NCI-H2196 (cell line): ENCODE results near the gene SH3BP1.
A peak's percentile ranks its signal among the peaks of the same experiment; 100 is the strongest.
"Not testable (repeated sequence)": the region's sequence is repeated elsewhere in the genome, so short reads cannot be mapped to it uniquely, and the experiment has no call there.

Source experiments
- DNase-seq: peaks from one replicate; lab custom pipeline; 2025; ENCODE audit not compliant: unreplicated experiment; lab: John Stamatoyannopoulos, UW

Gene SH3BP1

DNA sequence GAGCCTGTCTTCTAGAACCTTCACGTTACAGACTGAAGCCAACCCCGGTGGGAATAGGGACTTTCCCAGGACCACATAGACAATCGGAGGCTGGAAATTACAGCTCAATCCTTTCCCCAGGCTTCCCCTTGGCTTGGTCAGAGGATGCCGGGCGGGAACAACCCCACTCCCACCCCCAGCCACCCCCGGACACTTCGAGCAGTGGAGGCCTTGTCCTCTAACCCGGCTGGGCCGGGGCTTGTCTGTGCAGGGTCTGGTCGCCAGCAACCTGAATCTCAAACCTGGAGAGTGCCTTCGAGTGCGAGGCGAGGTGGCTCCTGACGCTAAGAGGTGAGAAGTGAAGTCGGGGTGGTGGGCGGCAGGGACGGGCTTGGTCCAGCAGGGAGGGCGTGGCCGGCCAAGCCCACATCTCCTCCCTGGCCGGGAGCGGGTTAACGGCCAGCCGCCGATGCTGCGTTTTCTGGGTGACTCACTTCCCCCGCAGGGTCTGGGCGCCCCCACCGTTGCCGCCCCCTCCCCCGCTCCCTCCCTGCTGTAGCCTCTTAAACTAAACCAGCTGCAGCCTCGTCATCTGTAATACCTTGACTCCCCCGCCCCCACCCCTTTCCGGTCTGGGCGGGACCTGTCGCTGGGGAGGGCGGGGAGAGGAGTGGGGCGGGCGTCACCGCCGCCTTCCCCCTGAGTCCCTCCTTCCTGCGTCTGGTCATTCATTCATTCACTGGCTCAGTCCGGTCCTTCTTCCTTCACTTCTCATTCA, 37.4 kb downstream of the SH3BP1 start:
- peak; percentile 65 for DNase-seq

DNA sequence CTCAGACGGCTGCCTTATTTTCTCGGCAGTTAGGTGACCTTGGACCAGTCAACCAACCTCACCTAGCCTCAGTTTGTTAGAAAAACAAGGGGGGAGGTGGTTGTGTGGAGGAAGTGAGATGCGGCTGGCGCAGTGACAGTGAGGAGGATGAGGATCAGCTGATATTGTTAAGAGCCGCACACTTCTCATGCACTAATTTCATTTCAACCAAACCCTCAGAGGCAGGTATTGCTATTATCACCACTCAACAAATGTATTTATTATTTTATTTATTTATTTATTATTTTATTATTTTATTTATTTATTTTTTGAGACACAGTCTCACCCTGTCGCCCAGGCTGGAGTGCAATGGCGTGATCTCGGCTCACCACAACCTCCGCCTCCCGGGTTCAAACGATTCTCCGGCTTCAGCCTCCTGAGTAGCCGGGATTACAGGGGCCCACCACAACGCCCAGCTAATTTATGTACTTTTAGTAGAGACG, 38.1 kb downstream of the SH3BP1 start:
- DNase-seq = no peak

DNA sequence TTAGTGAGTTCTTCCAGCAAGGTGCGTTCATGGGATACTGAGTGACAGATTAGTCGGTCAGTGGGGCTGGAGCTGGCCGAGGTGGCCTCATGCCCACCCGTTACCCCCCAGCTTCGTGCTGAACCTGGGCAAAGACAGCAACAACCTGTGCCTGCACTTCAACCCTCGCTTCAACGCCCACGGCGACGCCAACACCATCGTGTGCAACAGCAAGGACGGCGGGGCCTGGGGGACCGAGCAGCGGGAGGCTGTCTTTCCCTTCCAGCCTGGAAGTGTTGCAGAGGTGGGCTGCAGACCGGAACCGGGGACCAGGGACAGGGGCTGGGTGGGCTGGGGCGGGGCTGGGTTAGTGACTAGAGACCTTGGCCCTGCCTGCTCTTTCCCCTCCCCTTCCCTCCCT, 38.9 kb downstream of the SH3BP1 start:
- DNase-seq = no peak

DNA sequence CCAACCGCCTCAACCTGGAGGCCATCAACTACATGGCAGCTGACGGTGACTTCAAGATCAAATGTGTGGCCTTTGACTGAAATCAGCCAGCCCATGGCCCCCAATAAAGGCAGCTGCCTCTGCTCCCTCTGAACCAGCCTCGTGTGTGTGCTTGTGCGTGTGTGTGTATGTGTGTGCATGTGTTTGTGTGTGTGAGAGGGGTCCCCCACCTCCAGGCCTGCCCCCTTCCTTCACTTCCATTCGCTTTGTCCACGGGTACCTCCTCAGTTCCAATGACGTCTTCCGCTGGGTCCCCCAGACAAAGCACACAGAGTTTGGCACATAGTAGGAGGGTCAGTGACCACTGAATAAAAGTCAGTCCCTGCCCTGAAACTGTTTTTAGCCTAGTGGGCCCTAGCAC, 40.2 kb downstream of the SH3BP1 start:
- DNase-seq = no peak

DNA sequence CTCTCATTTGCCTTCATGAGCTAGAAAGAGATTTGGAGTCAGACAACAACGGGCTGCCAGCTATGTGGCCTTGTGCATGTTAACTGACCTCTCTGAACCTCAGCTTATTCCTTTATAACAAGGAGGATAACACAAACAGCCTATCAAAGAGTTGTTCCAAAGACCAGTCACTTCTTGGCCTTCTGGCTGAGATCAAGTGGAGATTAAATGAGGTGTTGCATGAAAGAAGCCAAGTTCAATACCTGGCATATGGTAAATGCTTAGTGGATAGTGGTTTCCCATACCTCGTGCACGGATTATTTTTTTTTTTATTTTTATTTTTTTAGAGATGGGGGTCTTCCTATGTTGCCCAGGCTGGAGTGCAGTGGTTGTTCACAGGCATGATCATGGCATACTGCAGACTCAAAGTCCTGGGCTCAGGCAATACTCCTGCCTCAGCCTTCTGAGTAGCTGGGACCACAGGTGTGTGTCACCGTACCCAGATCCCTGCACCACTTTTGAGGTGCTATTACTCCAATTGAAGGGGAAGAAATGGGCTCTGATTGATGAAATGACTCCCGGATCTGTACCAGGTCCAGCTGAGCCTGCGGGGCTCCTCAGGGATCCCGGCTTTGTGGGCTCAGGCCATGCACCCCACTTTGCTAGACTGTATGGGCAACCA, 40.9 kb downstream of the SH3BP1 start:
- DNase-seq = no peak

DNA sequence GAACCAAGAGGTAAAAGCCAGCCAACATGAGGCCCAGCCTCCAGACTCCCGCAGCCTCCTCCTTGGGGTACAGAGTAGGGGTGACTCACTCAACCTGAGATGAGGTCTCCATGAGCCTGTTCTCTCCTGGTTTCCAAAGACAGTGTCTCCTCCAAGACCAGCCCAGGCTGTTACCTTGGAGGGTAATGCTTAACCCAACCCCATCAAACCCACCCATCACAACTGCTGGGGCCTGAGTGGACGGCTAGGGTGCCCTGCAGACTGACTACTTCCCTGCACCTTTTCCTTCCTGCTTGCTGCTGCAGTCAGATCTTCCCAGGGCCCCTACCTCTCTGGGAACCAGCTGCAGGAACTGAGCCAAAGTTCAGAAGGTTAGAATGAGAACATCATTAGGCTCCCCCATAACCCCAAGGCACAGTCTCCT, 41.5 kb downstream of the SH3BP1 start:
- no peak for DNase-seq

DNA sequence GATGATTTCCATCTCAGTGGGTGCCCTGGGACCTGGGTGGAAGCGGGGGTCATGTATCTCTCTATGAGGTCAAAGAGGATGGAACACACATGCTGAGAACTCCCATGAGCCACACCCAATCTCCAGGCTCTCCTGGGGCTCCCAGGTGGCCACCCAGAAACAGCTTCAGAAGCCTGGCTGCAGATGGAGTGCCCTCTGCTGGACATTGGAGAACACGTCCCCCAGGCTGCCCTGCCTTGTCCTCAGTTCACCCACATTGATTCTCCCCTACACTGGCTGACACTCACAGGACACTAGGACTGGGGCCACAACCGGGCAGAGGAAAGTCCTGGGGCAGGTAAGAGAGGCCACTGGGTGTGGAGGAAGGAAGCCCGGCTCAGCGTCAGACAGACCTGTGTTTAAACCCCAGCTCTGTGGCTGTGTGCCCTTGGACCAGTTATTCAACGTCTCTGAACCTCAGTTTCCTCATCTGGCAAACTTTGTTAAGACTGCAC, 42.1 kb downstream of the SH3BP1 start:
- peak; percentile 41 for DNase-seq

DNA sequence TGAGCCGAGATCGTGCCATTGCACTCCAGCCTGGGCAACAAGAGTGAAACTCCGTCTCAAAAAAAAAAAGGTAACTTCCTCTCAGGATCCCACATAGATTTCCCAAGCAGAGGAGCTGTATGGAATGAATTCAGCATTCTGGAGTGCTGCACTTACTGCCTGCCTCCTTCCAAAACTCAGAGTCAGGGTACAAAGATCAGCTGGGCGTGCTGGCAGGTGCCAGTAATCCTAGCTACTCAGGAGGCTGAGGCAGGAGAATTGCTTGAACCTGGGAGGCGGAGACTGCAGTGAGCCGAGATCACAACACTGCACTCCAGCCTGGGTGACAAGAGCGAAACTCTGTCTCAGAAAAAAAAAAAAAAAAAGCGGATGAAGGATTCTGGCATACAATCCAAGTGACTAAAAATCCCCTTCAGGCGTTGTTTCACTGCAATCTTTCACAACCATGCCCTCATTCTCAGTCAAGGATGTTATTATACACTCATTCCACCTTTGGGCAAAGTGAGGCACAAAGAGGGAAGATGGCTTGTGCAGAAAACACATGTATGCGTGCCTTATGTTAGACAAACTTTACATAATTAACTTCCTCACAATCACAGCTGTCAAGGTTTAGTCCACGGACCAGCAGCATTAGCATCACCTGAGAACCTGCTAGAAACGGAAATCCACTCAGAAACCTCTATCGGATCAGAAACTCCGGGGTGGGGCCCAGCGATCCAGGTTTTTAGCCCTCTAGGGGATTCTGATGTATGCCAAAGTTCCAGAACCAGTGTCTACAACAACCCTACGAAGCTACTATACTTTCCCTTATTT, 45.5 kb downstream of the SH3BP1 start:
- DNase-seq = no peak

DNA sequence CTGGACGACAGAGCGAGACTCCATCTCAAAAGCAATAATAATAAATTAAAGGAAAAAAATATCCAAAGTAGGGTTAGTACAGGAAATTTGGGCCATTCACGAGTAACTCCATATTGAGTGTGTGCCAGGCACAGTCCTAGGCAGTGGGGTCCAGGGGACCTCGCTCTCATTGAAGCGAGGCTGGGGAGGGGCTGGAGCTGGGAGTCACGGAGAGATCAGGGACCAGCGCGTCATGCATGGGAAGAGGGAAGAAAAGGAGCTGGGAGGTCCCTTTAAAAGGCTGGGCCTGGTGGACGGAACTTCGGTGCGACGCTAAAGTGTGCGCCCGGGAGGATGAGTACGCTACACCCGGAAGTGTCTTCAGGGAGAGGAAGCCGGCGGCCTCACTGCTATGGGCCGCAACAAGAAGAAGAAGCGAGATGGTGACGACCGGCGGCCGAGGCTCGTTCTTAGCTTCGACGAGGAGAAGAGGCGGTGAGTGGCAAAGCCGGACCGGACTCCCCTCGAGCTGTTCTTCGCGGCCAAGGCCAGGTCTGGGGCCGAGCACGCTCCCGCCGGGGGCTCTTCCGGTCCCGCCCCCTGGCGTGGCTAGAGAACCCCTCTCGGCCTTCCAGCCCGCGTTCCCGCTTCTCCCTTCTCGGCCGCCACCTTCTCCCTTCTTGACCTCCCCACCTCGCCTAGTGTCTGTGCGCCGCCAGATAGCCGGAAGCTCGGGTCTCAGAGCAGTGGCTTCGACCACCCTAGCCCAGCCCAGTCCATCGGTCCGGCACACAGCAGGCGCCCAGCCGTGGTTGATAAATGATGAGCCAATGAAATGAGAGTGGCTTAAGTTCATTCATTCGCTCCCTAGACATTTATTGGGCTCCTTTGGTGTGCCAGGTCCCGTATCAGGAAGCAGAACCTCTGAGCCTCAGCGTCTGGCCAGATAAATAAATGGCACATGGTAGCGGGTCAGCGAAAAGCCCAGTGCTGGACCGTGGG, 46.8 kb downstream of the SH3BP1 start, which contains the start of gene NOL12:
Gene NOL12, plus strand, starts transcription at position 342 of the 981 bp plus-strand sequence. Its CDS starts 50 bp downstream, at position 392.
- DNase-seq = peak; percentile 61

DNA sequence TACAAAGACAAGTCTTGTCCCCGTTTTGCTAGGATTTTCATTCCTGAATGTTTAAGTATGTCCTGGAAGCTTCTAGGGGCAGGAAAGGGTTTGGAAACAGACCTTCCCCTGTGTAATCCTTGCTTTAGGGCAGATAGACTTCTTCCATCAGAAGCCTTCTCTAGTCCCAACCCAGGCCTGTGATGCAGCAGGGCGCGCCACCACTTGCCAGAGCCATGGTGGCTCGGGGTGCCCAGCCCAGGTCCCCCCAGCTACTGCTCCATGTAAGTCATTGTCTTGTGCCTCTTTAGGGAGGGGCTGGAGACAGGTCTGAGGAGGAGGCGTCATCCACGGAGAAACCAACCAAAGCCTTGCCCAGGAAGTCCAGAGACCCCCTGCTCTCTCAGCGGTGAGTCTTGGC, 50.9 kb downstream of the SH3BP1 start:
- no peak for DNase-seq

DNA sequence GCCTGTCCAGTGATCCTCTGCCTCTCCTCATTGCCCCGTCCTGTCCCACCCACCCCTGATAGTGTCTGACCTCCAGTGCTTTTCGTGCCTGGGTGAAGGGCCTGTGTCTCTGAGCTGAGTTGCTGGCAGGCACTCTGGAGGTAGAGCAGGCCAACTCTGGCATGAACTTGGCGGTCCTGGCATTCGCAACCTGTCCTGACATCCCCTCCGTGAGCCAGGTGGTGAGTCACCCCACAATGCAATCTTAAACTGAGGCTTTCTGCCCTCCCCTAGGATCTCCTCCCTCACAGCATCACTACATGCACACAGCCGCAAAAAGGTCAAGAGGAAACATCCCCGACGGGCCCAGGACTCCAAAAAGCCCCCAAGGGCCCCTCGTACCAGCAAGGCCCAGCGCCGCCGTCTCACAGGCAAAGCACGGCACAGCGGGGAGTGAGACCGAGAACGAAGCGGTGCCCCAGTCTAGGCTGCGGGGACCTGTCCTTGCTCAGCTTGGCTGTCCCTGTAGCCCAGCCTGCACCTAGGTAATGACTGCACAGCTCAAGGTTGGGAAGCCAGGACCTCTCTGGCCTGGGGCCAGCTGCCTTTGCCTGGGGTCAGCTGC, 51.5 kb downstream of the SH3BP1 start:
- no peak for DNase-seq

DNA sequence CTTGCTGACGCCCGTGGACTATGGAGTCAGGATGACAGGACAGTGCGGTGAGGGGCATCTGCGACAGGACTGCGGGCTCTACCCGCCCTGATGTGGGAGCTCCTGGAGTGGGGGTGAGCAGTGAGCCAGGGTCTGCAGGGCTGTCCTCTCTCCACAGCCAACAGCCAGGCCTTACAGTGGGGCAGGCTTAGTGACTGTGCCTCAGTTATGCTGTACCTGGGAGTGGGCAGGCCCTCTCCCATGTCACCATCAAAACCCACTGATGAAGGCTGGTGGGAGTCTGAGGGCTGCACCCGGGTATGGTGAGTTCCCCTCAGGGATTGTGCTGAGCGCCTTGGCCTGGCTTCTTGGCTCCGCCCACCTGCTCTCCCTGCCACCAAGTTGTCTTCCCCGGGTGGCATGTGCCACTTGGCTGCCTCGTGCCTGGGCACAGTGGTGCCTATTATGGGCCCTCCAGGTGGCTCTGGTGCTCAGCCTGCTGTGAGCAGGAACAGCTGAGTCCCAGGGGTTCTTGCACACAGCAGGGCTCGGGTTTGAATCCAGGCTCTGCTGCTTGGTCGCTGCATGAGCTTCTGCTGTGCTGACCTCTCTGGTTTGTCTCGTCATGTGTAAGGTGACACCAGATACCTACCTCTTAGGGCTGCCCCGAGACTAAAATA, 53.3 kb downstream of the SH3BP1 start:
- DNase-seq = no peak

DNA sequence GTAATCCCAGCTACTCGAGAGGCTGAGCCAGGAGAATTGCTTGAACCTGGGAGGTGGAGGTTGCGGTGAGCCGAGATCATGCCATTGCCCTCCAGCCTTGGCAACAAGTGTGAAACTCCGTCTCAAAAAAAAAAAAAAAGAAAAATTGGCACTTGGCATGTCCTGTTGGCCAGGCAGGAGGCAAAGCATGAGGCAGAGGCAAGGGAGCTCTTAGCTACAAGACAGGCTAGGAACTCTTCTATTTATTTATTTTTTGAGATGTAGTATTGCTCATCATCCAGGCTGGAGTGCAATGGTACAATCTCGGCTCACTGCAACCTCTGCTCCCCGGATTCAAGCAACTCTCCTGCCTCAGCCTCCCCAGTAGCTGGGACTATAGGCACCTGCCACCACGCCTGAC, 54.7 kb downstream of the SH3BP1 start:
- not testable (repeated sequence) for DNase-seq

DNA sequence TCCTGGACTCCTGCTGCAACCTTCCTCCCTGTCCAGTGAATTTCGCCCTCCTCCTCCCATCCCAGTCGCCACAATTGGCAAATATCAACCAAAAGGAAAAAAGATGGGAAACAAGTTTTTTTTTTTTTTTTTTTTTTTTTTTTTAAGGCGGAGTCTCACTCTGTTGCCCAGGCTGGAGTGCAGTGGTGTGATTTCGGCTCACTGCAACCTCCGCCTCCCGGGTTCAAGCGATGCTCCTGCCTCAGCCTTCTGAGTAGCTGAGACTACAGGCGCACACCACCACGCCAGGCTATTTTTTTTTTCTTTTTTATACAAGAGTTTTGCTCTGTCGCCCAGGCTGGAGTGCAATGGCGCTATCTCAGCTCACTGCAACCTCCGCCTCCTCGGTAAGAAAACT, 56.8 kb downstream of the SH3BP1 start:
- not testable (repeated sequence) for DNase-seq

DNA sequence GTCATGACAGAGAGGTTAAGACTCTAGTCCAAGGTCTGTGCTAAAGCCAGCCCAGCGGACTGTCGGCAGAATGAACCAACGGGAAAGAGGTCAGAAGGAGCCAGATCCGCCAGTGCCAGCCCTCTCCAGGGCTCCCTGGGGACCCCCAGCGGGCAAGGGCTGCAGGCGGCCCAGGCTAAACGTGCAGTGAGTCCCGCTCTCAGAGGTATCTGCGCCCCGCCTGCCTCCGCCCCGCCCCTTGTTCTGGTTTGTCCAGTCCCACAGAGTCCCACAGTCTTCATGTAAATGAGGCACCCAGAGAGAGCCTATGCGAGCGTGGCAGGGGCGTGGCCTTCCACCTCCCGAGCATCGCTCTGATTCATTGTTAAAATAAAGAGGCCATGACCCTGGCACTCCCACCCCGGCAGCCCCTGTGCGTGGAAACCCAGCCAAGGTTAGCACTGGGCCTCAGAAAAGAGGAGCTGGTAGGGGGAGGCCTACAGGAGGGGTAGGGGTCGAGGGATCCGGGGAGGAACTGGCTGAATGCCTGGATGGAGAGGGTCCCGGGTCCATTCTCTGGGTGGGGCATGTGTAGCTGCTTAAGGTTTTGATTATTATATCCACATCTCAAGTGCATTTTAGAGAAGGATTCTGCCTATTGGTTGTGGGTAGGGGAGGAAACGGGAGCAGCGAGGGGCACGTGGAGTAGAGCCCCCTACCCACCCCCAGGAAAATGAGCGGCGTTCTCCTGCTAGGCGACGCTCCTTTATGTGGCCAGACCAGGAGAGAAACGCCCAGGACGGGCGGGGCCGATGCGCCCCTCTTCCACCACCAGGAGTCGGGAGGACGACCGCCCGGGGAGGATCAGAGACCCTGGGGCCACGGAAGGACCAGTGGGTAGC, 57.4 kb downstream of the SH3BP1 start, which contains the start of gene TRIOBP:
Gene TRIOBP, plus strand, starts transcription at position 392 of the 881 bp plus-strand sequence. CDS start 4,318 bp downstream, outside the sequence.
- peak; percentile 86 for DNase-seq

DNA sequence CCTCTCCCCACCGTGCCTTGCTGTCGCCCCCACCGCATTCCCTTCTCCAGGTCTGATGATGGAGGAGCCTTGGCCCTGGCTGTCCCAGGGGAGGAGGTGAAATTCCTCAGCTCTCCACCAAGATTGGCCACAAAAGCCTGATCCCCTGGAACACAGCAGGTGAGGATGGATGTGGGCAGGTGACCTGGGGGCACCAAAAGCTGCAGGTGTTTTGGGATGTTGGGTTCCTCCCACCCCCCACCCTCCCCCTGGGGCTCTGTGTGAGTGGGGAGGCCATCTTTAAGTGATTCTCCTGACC, 58.0 kb downstream of the SH3BP1 start:
- DNase-seq = no peak

DNA sequence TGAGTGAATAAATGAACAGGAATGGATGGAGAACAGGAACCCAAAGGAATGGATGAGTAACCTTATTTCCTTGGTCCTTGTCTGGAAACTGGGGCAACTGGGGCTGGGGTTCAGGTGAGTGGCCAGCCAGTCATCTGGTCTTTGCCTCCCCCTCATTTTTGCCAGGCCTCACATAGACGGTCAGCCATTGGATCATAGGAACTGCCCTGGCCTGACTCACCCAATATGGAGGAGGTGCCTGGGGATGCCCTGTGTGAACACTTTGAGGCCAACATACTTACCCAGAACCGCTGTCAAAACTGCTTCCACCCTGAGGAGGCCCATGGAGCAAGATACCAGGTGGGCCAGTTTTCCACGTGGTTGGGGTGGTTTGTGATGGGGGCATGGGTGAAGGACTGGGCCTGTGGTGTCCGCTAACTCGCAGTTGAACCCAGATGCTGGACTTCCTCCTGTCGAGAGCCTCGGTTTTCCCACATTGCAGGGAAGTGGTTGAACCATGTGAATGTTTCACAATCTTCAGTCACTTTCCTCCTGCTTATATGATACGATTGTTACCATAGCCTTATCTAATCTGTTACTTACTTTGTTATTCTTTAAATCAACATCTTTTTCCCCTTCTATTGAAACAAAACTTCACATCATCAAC, 61.8 kb downstream of the SH3BP1 start:
- DNase-seq = no peak

DNA sequence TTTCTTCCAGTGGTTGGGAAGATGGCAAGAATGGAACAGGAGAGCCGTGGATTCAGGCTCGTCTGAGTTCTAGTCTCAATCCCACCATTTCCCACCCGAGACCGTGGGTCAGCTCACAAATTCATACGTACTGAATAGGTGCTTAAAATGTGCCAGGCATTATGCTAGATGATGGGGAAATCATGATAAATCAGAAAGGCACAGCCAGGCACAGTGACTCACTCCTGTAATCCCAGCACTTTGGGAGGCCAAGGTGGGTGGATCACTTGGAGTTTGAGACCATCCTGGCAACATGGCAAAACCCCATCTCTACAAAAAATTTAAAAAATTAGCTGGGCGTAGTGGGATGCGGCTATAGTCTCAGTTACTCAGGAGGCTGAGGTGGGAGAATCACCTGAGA, 64.4 kb downstream of the SH3BP1 start:
- no peak for DNase-seq
